Central memory CD8-positive, alpha-beta T cell (primary cell): ENCODE results near the gene CIAO1.
"Not testable (repeated sequence)": the region's sequence is repeated elsewhere in the genome, so short reads cannot be mapped to it uniquely, and the experiment has no call there.

Experiments used
- ATAC-seq: fragments of 150-1000 bp; cut with Tn5 transposase; replicated peaks from 2 replicates; pipeline ENCODE4 v1.10.0; 2022; ENCODE audit warnings: mild to moderate bottlenecking, moderate FRiP score, moderate number of reproducible peaks; ENCODE audit not compliant: poor library complexity, severe bottlenecking; ENCODE audit errors: extremely low read depth
- DNase-seq, 2 donors: peaks; one replicate each; pipeline ENCODE4 v3.0.0; 2021; ENCODE audit warnings: low spot score in 2 of 2
- H3K27ac Mint-ChIP-seq: one replicate; pipeline ENCODE4 v1.8.0; 2022; ENCODE audit warnings: low read depth, mild to moderate bottlenecking, moderate library complexity, mixed read lengths
- H3K27me3 Mint-ChIP-seq: one replicate; pipeline ENCODE4 v1.8.0; 2022; ENCODE audit warnings: mixed read lengths
- H3K36me3 Mint-ChIP-seq: one replicate; pipeline ENCODE4 v1.8.0; 2022; ENCODE audit warnings: mild to moderate bottlenecking, moderate library complexity, mixed read lengths; ENCODE audit not compliant: insufficient read depth
- H3K4me1 Mint-ChIP-seq: one replicate; pipeline ENCODE4 v1.8.0; 2022; ENCODE audit warnings: mixed read lengths
- H3K4me3 Mint-ChIP-seq: one replicate; pipeline ENCODE4 v1.8.0; 2022; ENCODE audit warnings: mild to moderate bottlenecking, moderate library complexity, mixed read lengths
- H3K9me3 Mint-ChIP-seq: one replicate; pipeline ENCODE4 v1.8.0; 2022; ENCODE audit warnings: mixed read lengths

CIAO1 gene

GRCh38 chr2:96253006-96253405 lies 13.0 kb upstream of the CIAO1 start:
- Mint-ChIP-seq H3K27me3 (no peaks in the 10 kb centered on the region), H3K27ac (no peak overlapping the region), H3K4me1 (peaks cover 19% of the 10 kb centered on the region), H3K9me3 (no peaks in the 10 kb centered on the region), H3K4me3 (no peak overlapping the region), H3K36me3 (peaks cover 38% of the 10 kb centered on the region)
- DNase-seq (no peak), ATAC-seq (no peak)

- ATAC-seq (no peak), DNase-seq (no peak)
- Mint-ChIP-seq H3K4me1 (peaks cover 24% of the 10 kb centered on the region), H3K9me3 (no peaks in the 10 kb centered on the region), H3K4me3 (no peak overlapping the region), H3K36me3 (peaks cover 37% of the 10 kb centered on the region), H3K27me3 (no peaks in the 10 kb centered on the region), H3K27ac (no peak overlapping the region)
Measured at GRCh38 chr2:96254571-96254970, 11.5 kb upstream of the CIAO1 start.

- peaks cover 38% of the 10 kb centered on the region for H3K36me3 Mint-ChIP-seq
- ATAC-seq (no peak), DNase-seq (no peak)
- H3K4me3 Mint-ChIP-seq = no peak overlapping the region
- no peaks in the 10 kb centered on the region for H3K27me3 Mint-ChIP-seq
- peak overlapping the region; percentile 61 for H3K27ac Mint-ChIP-seq
- no peaks in the 10 kb centered on the region for H3K9me3 Mint-ChIP-seq
- H3K4me1 Mint-ChIP-seq = peaks cover 30% of the 10 kb centered on the region
Measured at GRCh38 chr2:96256611-96257113, 9.4 kb upstream of the CIAO1 start.

- Mint-ChIP-seq H3K36me3 (peaks cover 33% of the 10 kb centered on the region), H3K27ac (peak overlapping the region; percentile 32), H3K4me1 (peaks cover 36% of the 10 kb centered on the region)
- not testable (repeated sequence) for ATAC-seq, DNase-seq, H3K4me3 Mint-ChIP-seq, H3K27me3 Mint-ChIP-seq, H3K9me3 Mint-ChIP-seq
Measured at GRCh38 chr2:96257744-96258143, 8.3 kb upstream of the CIAO1 start.

GRCh38 chr2:96258166-96259022 lies 7.6 kb upstream of the CIAO1 start:
- no peak for ATAC-seq
- no peaks in the 10 kb centered on the region for H3K27me3 Mint-ChIP-seq
- DNase-seq = no peak
- H3K36me3 Mint-ChIP-seq = peaks cover 35% of the 10 kb centered on the region
- no peaks in the 10 kb centered on the region for H3K9me3 Mint-ChIP-seq
- H3K4me3 Mint-ChIP-seq = no peak overlapping the region
- peaks cover 36% of the 10 kb centered on the region for H3K4me1 Mint-ChIP-seq
- H3K27ac Mint-ChIP-seq = peak overlapping the region; percentile 32

DNA sequence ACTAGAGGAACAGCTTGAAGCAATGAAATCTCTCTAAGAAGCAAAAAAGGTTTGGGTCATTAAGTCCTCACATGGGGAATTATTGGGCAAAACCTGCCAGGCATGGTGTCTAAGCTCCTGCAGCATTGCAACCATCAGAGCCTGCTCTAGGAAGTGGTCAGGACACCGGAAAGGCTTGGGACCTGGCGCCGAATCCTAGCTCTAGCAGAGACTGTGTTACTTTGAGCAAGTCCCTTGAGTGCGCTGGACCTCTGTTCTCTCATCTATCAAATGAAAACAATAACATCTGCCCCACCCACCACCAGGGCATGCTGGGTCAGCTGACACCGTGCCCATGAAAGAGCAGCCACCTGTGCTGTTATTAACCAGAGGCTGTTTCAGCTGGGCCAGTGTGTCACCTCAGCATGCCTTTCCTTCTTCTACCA lies 6.5 kb upstream of the CIAO1 start:
- H3K27ac Mint-ChIP-seq = no peak overlapping the region
- ATAC-seq (no peak), DNase-seq (no peak)
- H3K4me1 Mint-ChIP-seq = peaks cover 47% of the 10 kb centered on the region
- no peak overlapping the region for H3K4me3 Mint-ChIP-seq
- no peaks in the 10 kb centered on the region for H3K27me3 Mint-ChIP-seq
- H3K9me3 Mint-ChIP-seq = no peaks in the 10 kb centered on the region
- H3K36me3 Mint-ChIP-seq = peaks cover 28% of the 10 kb centered on the region

- Mint-ChIP-seq H3K27ac (no peak overlapping the region), H3K4me3 (no peak overlapping the region), H3K27me3 (no peaks in the 10 kb centered on the region), H3K9me3 (no peaks in the 10 kb centered on the region), H3K4me1 (peaks cover 52% of the 10 kb centered on the region), H3K36me3 (peaks cover 27% of the 10 kb centered on the region)
- DNase-seq (no peak), ATAC-seq (no peak)
Measured at GRCh38 chr2:96260387-96261260, 5.4 kb upstream of the CIAO1 start.

DNA sequence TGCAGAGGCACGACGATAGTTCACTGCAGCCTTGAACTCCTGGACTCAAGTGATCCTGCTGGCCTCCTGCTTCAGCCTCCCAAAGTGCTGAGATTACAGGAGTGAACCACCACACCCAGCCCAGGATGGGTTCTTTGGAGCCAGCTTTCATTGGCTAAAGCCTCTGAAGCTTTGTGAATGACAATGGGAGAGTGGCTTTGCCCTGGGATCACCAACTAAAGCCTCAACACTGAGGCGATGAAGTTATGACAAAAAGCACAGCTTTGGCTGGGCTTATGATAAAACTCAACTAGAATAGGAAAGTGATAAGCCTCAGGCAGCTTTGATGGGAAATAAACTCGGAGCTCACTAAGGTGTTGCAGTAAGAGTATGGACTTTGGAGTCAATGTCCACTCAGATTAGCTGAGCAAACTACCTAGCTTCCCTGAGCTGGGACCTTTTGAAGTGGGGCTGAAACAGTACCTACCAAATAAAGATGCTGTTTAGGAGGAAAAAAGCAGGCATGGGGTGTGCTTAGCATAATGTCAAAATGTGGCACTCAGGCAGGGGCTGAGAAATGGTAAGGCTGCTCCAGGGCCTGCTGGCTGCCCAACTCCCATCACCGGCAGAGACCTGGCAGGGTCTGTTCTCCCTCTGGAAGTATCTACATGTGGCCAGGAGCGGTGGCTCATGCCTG lies 4.6 kb upstream of the CIAO1 start:
- ATAC-seq = no peak
- Mint-ChIP-seq H3K4me3 (no peak overlapping the region), H3K27ac (no peak overlapping the region), H3K9me3 (no peaks in the 10 kb centered on the region), H3K4me1 (peaks cover 55% of the 10 kb centered on the region), H3K27me3 (no peaks in the 10 kb centered on the region), H3K36me3 (peaks cover 24% of the 10 kb centered on the region)
- no peak for DNase-seq

GRCh38 chr2:96262306-96262705 lies 3.7 kb upstream of the CIAO1 start:
- Mint-ChIP-seq H3K36me3 (peaks cover 24% of the 10 kb centered on the region), H3K27me3 (no peaks in the 10 kb centered on the region), H3K4me3 (no peak overlapping the region), H3K4me1 (peaks cover 56% of the 10 kb centered on the region), H3K27ac (no peak overlapping the region), H3K9me3 (no peaks in the 10 kb centered on the region)
- DNase-seq (no peak), ATAC-seq (no peak)

DNA sequence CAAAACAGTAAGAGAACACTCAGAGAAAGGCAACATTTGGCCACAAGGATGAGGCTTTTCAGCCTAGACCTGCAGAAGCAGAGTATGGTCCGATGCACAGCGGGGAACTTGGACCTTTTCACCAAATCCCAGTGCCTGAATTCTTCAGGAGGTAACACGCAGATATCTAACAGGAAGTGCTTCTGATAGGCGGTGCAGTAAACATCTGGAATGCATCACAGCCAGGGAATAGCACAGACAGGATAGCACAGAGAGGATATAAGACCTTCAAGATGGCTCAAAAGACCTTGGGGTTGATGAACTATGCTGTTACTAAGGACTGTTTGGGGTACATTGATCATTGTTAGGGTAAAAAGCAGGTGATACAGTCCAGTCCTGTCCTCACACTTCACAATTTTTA lies 1.9 kb upstream of the CIAO1 start:
- H3K4me3 Mint-ChIP-seq = peak overlapping the region; percentile 96
- no peak overlapping the region for H3K27ac Mint-ChIP-seq
- no peak for ATAC-seq
- H3K36me3 Mint-ChIP-seq = peaks cover 36% of the 10 kb centered on the region
- no peaks in the 10 kb centered on the region for H3K27me3 Mint-ChIP-seq
- no peak for DNase-seq
- peaks cover 68% of the 10 kb centered on the region for H3K4me1 Mint-ChIP-seq
- no peaks in the 10 kb centered on the region for H3K9me3 Mint-ChIP-seq

DNA sequence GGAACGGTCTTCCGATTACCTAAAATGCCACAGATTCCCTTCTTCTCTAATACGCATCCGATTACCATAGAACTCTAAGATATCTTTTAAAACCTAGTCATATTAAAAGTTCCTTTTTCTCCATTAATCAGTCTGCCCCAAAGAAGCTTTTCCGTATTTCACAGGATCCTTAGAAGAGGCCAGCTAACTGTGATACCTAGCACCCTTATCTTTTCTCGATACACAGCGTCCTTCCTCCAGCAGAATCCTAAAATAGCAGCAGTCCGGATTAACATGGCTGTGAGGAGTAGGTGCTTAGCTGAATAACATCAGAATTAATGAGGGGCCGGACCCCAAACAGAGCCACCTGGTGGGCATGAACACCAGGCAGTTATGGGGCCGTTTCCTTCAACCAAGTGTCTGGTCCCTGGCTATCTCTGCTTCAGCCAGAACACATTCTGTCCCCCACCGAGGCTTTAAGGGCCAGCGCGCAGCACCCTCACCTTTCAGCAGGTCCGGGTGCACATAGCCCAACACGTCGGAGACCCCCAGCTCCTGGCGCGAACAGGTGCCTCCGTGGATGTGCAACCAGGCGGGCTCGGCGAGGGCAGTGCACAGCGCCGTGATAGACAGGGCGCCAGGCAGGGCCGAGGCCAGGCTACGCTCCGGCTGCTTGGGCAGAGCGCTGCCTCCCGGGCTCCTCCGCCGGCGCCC lies 1.2 kb upstream of the CIAO1 start:
- DNase-seq (peak in 1 of 2 donors; percentile 29), ATAC-seq (peak; percentile 7)
- H3K4me3 Mint-ChIP-seq = peak overlapping the region; percentile 96
- H3K4me1 Mint-ChIP-seq = peaks cover 61% of the 10 kb centered on the region
- H3K27me3 Mint-ChIP-seq = no peaks in the 10 kb centered on the region
- peak overlapping the region; percentile 87 for H3K27ac Mint-ChIP-seq
- H3K9me3 Mint-ChIP-seq = no peaks in the 10 kb centered on the region
- peaks cover 40% of the 10 kb centered on the region for H3K36me3 Mint-ChIP-seq

DNA sequence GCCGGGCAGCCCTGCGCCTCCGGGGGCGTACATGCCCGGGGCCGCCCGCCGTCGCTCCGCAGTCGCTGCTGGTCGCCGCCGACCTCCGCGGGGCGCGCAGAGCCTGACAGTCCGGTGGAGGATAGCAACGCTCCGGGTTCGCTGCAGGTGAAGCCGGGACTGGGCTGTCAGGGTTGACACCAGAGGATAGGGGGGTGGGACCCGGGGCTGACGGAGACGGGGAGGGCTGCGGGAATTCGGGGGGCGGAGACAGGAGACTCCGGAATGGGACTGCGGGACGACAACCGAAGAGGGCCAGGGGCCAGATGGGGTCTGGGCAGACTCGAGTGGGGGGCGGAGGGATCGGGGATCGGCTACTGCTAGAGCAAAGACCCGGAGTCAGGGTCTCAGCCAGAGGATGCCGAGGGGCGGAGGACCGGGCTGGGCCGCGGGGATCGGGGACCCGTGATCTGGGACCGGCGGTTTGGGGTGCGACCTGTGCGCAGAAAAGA lies 631 bp upstream of the CIAO1 start:
- no peaks in the 10 kb centered on the region for H3K27me3 Mint-ChIP-seq
- no peaks in the 10 kb centered on the region for H3K9me3 Mint-ChIP-seq
- ATAC-seq = peak; percentile 10
- H3K4me1 Mint-ChIP-seq = peaks cover 55% of the 10 kb centered on the region
- H3K36me3 Mint-ChIP-seq = peaks cover 41% of the 10 kb centered on the region
- H3K27ac Mint-ChIP-seq = peak overlapping the region; percentile 87
- DNase-seq = peak in 1 of 2 donors; percentile 14
- H3K4me3 Mint-ChIP-seq = peak overlapping the region; percentile 96
